OCI-LY3 (cell line): ENCODE measurements around the gene PLD1.

Source experiments
- H2AFZ ChIP-seq: fragments of 200-600, 300-600 bp; shearing (Covaris generic); 2 replicates; pipeline ENCODE4 v1.6.0; 2014; ENCODE audit warnings: antibody characterized with exemption, low read depth, low read length
- H3K27ac ChIP-seq: fragments of 200-600, 300-600 bp; sonication (generic); 2 replicates; pipeline ENCODE4 v1.5.1; 2014; ENCODE audit warnings: mild to moderate bottlenecking, low read length, moderate library complexity, mixed read lengths
- H3K27me3 ChIP-seq: fragments of 200-600, 300-600 bp; sonication (generic); 2 replicates; pipeline ENCODE4 v1.6.1; 2014; ENCODE audit warnings: low read depth, low read length, mixed read lengths
- H3K36me3 ChIP-seq: fragments of 200-600, 300-600 bp; sonication (generic); replicated peaks from 2 replicates; pipeline ENCODE3; 2014; ENCODE audit warnings: low read depth, low read length, mixed read lengths
- H3K4me1 ChIP-seq: fragments of 300-600, 200-600 bp; sonication (generic); 2 replicates; pipeline ENCODE4 v1.6.1; 2014; ENCODE audit warnings: low read length, mixed read lengths
- H3K4me2 ChIP-seq: fragments of 200-600, 300-600 bp; sonication (generic); 2 replicates; pipeline ENCODE4 v1.6.1; 2014; ENCODE audit warnings: low read length, mixed read lengths
- H3K4me3 ChIP-seq: fragments of 300-600, 200-600 bp; sonication (generic); 2 replicates; pipeline ENCODE4 v1.5.1; 2014; ENCODE audit warnings: antibody characterized with exemption, mild to moderate bottlenecking, low read length, moderate library complexity
- H3K79me2 ChIP-seq: fragments of 300-600, 200-600 bp; shearing (Covaris generic); 2 replicates; pipeline ENCODE4 v1.6.1; 2014; ENCODE audit warnings: mild to moderate bottlenecking, low read length, mixed read lengths
- H3K9ac ChIP-seq: fragments of 300-600, 200-600 bp; shearing (Covaris generic); 2 replicates; pipeline ENCODE4 v1.6.0; 2014; ENCODE audit warnings: mild to moderate bottlenecking, low read length, moderate library complexity
- H3K9me3 ChIP-seq: fragments of 200-600, 300-600 bp; shearing (Covaris generic); 2 replicates; pipeline ENCODE4 v1.6.1; 2014; ENCODE audit warnings: low read length, mixed read lengths; ENCODE audit not compliant: insufficient read depth
- H4K20me1 ChIP-seq: fragments of 200-600, 300-600 bp; sonication (generic); 2 replicates; pipeline ENCODE4 v1.6.1; 2016; ENCODE audit warnings: low read length, mixed read lengths; ENCODE audit not compliant: insufficient read depth
- CTCF ChIP-seq: fragments of 200-600, 300-600 bp; sonication (generic); IDR thresholded peaks from 2 replicates; pipeline ENCODE4 v1.5.1; 2014; ENCODE audit warnings: antibody characterized with exemption, low read length, low read depth
- EZH2phosphoT487 ChIP-seq: fragments of 200-600 bp; shearing (Covaris generic); IDR thresholded peaks from 2 replicates; pipeline ENCODE4 v1.6.1; 2018; ENCODE audit warnings: antibody characterized with exemption, mixed run types, low read depth

Gene PLD1

GRCh38 chr3:171847133-171847532 is 36.9 kb upstream of the PLD1 start:
- H3K4me2 ChIP-seq: 0 out of 2 replicates have a peak overlapping the region, but pooled peaks have one; percentile 42
- H3K79me2 ChIP-seq: no peaks in the 10 kb centered on the region
- H3K4me3 ChIP-seq: no peak overlapping the region
- no peak overlapping the region for H3K9ac ChIP-seq
- H3K27me3 ChIP-seq: no peaks in the 10 kb centered on the region
- H3K4me1 ChIP-seq: peaks cover 9% of the 10 kb centered on the region
- no peak overlapping the region for H3K27ac ChIP-seq
- no peak overlapping the region for H2AFZ ChIP-seq
- H3K9me3 ChIP-seq: no peaks in the 10 kb centered on the region
- TF ChIP-seq EZH2phosphoT487: no peak
- TF ChIP-seq CTCF: no peak
- no peaks in the 10 kb centered on the region for H4K20me1 ChIP-seq
- H3K36me3 ChIP-seq: no peaks in the 10 kb centered on the region

GRCh38 chr3:171846597-171846996 is 36.3 kb upstream of the PLD1 start:
- Histone ChIP-seq H3K36me3 (no peaks in the 10 kb centered on the region), H3K27me3 (0 out of 2 replicates have a peak, but pooled peaks cover 1% of the 10 kb centered on the region), H3K4me3 (no peak overlapping the region), H2AFZ (no peak overlapping the region), H3K27ac (no peak overlapping the region), H4K20me1 (no peaks in the 10 kb centered on the region), H3K4me2 (peak overlapping the region; percentile 42), H3K9me3 (no peaks in the 10 kb centered on the region), H3K4me1 (peaks cover 9% of the 10 kb centered on the region), H3K9ac (no peak overlapping the region), H3K79me2 (no peaks in the 10 kb centered on the region)
- TF ChIP-seq CTCF (no peak), EZH2phosphoT487 (no peak)

- TF ChIP-seq CTCF (no peak), EZH2phosphoT487 (no peak)
- 0 out of 2 replicates have a peak, but pooled peaks cover 5% of the 10 kb centered on the region for H3K27me3 ChIP-seq
- no peaks in the 10 kb centered on the region for H3K9me3 ChIP-seq
- H2AFZ ChIP-seq: no peak overlapping the region
- peaks cover 9% of the 10 kb centered on the region for H3K4me1 ChIP-seq
- no peaks in the 10 kb centered on the region for H3K79me2 ChIP-seq
- H4K20me1 ChIP-seq: no peaks in the 10 kb centered on the region
- no peak overlapping the region for H3K4me2 ChIP-seq
- H3K27ac ChIP-seq: no peak overlapping the region
- H3K4me3 ChIP-seq: no peak overlapping the region
- H3K36me3 ChIP-seq: no peaks in the 10 kb centered on the region
- H3K9ac ChIP-seq: no peak overlapping the region
Measured at GRCh38 chr3:171845481-171846284, 35.4 kb upstream of the PLD1 start.

GRCh38 chr3:171844873-171845272 is 34.6 kb upstream of the PLD1 start:
- peaks cover 9% of the 10 kb centered on the region for H3K4me1 ChIP-seq
- H3K4me3 ChIP-seq: no peak overlapping the region
- H3K9ac ChIP-seq: no peak overlapping the region
- no peaks in the 10 kb centered on the region for H3K36me3 ChIP-seq
- TF ChIP-seq EZH2phosphoT487 (no peak), CTCF (no peak)
- H4K20me1 ChIP-seq: no peaks in the 10 kb centered on the region
- H3K4me2 ChIP-seq: no peak overlapping the region
- 0 out of 2 replicates have a peak, but pooled peaks cover 5% of the 10 kb centered on the region for H3K27me3 ChIP-seq
- no peaks in the 10 kb centered on the region for H3K9me3 ChIP-seq
- no peaks in the 10 kb centered on the region for H3K79me2 ChIP-seq
- no peak overlapping the region for H3K27ac ChIP-seq
- no peak overlapping the region for H2AFZ ChIP-seq
